ENCODE measurements around the gene IL22.

DNA sequence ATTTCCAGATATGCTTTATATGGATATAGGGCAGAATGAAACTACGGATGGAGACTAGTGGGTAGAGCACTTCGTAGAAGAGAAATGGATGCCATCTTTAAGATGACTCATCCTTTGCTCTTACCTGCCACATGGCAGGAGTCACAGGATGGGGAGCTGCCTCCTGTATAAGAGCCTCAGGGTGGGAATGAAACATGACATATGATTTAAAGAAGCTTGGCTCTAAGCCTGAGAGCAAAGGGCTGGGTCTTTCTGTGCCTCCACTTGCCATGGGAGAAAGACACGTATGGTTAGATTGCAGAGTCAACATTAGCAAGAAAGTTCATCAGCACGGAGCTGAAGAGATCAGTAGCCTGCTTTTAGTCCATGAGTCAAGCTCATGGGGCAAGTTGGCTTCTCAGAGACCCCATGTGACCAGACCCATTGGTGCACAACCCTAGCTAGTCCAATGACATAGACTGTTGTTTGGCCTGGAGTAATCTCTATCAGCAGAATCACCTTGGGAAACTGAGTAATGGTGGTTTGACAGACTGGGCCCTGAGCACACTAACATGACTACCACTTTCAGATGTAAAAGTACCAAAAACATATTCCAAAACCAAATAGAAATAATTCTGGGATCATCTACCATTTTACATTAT, 38.1 kb upstream of the IL22 start:
- TF ChIP-seq TEAD4 (IDR thresholded peaks at IDR 0.05; ENCODE audit: low read depth, low read length) (no peak), POLR2A (IDR thresholded peaks at IDR 0.05; ENCODE audit: control extremely low read depth in 1 of 2, low read depth in 2 of 2, low read length in 2 of 2) (no peak), EZH2 (IDR thresholded peaks at IDR 0.05; ENCODE audit: low read depth, low read length, severe bottlenecking) (no peak), RFX5 (IDR thresholded peaks at IDR 0.05; ENCODE audit: borderline replicate concordance, low read depth, low read length) (no peak), CBX5 (IDR thresholded peaks at IDR 0.05; ENCODE audit: low read depth, low read length) (no peak), KDM5A (IDR thresholded peaks at IDR 0.05; ENCODE audit: low read length) (no peak), EP300 (IDR thresholded peaks at IDR 0.05; ENCODE audit: borderline replicate concordance in 1 of 2, low read depth in 2 of 2, low read length in 2 of 2) (no peak), KDM1A (IDR thresholded peaks at IDR 0.05; ENCODE audit: borderline replicate concordance, low read length) (no peak), TAF1 (IDR thresholded peaks at IDR 0.05; ENCODE audit: low read depth, low read length) (no peak), CBX8 (IDR thresholded peaks at IDR 0.05; ENCODE audit: borderline replicate concordance, low read depth, low read length) (no peak)
- TF ChIP-seq, protein P1, sequence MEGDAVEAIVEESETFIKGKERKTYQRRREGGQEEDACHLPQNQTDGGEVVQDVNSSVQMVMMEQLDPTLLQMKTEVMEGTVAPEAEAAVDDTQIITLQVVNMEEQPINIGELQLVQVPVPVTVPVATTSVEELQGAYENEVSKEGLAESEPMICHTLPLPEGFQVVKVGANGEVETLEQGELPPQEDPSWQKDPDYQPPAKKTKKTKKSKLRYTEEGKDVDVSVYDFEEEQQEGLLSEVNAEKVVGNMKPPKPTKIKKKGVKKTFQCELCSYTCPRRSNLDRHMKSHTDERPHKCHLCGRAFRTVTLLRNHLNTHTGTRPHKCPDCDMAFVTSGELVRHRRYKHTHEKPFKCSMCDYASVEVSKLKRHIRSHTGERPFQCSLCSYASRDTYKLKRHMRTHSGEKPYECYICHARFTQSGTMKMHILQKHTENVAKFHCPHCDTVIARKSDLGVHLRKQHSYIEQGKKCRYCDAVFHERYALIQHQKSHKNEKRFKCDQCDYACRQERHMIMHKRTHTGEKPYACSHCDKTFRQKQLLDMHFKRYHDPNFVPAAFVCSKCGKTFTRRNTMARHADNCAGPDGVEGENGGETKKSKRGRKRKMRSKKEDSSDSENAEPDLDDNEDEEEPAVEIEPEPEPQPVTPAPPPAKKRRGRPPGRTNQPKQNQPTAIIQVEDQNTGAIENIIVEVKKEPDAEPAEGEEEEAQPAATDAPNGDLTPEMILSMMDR (IDR thresholded peaks at IDR 0.05; ENCODE audit: control extremely low read depth in 1 of 3, insufficient read depth in 1 of 3, low read depth in 1 of 3, low read length in 3 of 3), result no peak
- TF ChIP-seq, protein P2, sequence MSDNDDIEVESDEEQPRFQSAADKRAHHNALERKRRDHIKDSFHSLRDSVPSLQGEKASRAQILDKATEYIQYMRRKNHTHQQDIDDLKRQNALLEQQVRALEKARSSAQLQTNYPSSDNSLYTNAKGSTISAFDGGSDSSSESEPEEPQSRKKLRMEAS (IDR thresholded peaks at IDR 0.05), result no peak
